IMR-90 (cell line): Measurements from ENCODE around the gene KRT4. TPM values are rescaled to one million over a fixed set of nuclear protein-coding genes. Genes with fewer than 3 reads are reported as not detected.

Experiments
- ATAC-seq: fragments of 200-7000 bp; cut with Tn5 transposase; 2 replicates; pipeline ENCODE4 v1.9.1; 2020; ENCODE audit warnings: low read depth, mild to moderate bottlenecking, moderate library complexity
- BruUV-seq: library from RNA; stranded (reverse); fragments of 400-500 nt; replicated peaks from 2 replicates; lab custom pipeline; 2021; lab: Mats Ljungman, UMichigan
- CTCF ChIA-PET: fragments of 300-600 bp; formaldehyde crosslinking; extraction: SDS; loops from one replicate; lab custom pipeline; 2021; ENCODE audit warnings: antibody characterized with exemption; lab: Yijun Ruan, JAX
- POLR2A ChIA-PET: fragments of 300-600 bp; sonication (Branson Sonifier 250); formaldehyde crosslinking; loops from one replicate; lab custom pipeline; 2022; ENCODE audit warnings: antibody characterized with exemption; ENCODE audit not compliant: unreplicated experiment; lab: Charles Lee
- DNase-seq: peaks from one replicate; pipeline ENCODE4 v3.0.0; 2013
- H2AFZ ChIP-seq: replicated peaks from 2 replicates; pipeline ENCODE3; 2013; ENCODE audit warnings: low read length, mild to moderate bottlenecking; ENCODE audit not compliant: poor library complexity
- H2AK5ac ChIP-seq: 2 replicates; pipeline ENCODE4 v1.6.1; 2013; ENCODE audit warnings: low read depth, low read length, inconsistent platforms
- H2AK9ac ChIP-seq: replicated peaks from 2 replicates; pipeline ENCODE3; 2013; ENCODE audit warnings: mild to moderate bottlenecking, low read depth, low read length, moderate library complexity; ENCODE audit not compliant: poor library complexity
- H2BK120ac ChIP-seq: 2 replicates; pipeline ENCODE4 v1.6.1; 2013; ENCODE audit warnings: low read depth, low read length, inconsistent platforms
- H2BK15ac ChIP-seq: 3 replicates; pipeline ENCODE4 v1.6.1; 2013; ENCODE audit warnings: low read depth, low read length, inconsistent platforms
- H2BK20ac ChIP-seq: 2 replicates; pipeline ENCODE4 v1.6.1; 2013; ENCODE audit warnings: low read depth, mild to moderate bottlenecking, inconsistent platforms, low read length, moderate library complexity
- H2BK5ac ChIP-seq: 2 replicates; pipeline ENCODE4 v1.6.1; 2013; ENCODE audit warnings: mild to moderate bottlenecking, low read depth, low read length, inconsistent platforms; ENCODE audit not compliant: poor library complexity, severe bottlenecking
- H3K14ac ChIP-seq: replicated peaks from 2 replicates; pipeline ENCODE4 v1.6.1; 2013; ENCODE audit warnings: low read depth, low read length, inconsistent platforms
- H3K18ac ChIP-seq: 2 replicates; pipeline ENCODE4 v1.6.1; 2013; ENCODE audit warnings: low read depth, low read length, control low read depth
- H3K23ac ChIP-seq: 2 replicates; pipeline ENCODE4 v1.6.1; 2013; ENCODE audit warnings: low read depth, low read length, inconsistent platforms
- H3K27ac ChIP-seq: 2 replicates; pipeline ENCODE4 v1.5.1; 2013; ENCODE audit warnings: mild to moderate bottlenecking, control low read depth, low read length; ENCODE audit not compliant: insufficient read depth
- H3K27me3 ChIP-seq: 2 replicates; pipeline ENCODE4 v1.6.1; 2013; ENCODE audit warnings: low read length; ENCODE audit not compliant: control insufficient read depth, insufficient read depth
- H3K36me3 ChIP-seq: 2 replicates; pipeline ENCODE4 v1.6.1; 2013; ENCODE audit warnings: low read length, mixed read lengths; ENCODE audit not compliant: control insufficient read depth, insufficient read depth
- H3K4ac ChIP-seq: 2 replicates; pipeline ENCODE4 v1.6.1; 2013; ENCODE audit warnings: low read depth, low read length, inconsistent platforms
- H3K4me1 ChIP-seq: 2 replicates; pipeline ENCODE4 v1.6.1; 2013; ENCODE audit warnings: low read length, mixed read lengths; ENCODE audit not compliant: control insufficient read depth, insufficient read depth
- H3K4me2 ChIP-seq: 2 replicates; pipeline ENCODE4 v1.6.1; 2013; ENCODE audit warnings: low read depth, mild to moderate bottlenecking, control low read depth, low read length, moderate library complexity
- H3K4me3 ChIP-seq: 2 replicates; pipeline ENCODE4 v1.5.1; 2013; ENCODE audit warnings: low read depth, mild to moderate bottlenecking, control low read depth, low read length, moderate library complexity; ENCODE audit not compliant: insufficient read depth
- H3K56ac ChIP-seq: 2 replicates; pipeline ENCODE4 v1.6.1; 2013; ENCODE audit warnings: low read length, inconsistent platforms; ENCODE audit not compliant: insufficient read depth; ENCODE audit errors: extremely low read depth
- H3K79me1 ChIP-seq, 2 experiments: 2 replicates each; pipeline ENCODE4 v1.6.1; 2013; ENCODE audit warnings: low read length in 2 of 2, inconsistent platforms in 1 of 2, low read depth in 1 of 2
- H3K9ac ChIP-seq: 2 replicates; pipeline ENCODE4 v1.6.1; 2013; ENCODE audit warnings: low read depth, low read length, control low read depth
- H3K9me1 ChIP-seq: 2 replicates; pipeline ENCODE4 v1.6.1; 2013; ENCODE audit warnings: low read length, inconsistent platforms; ENCODE audit not compliant: insufficient read depth
- H3K9me3 ChIP-seq: 2 replicates; pipeline ENCODE4 v1.6.1; 2013; ENCODE audit warnings: low read length; ENCODE audit not compliant: control insufficient read depth, insufficient read depth
- H4K20me1 ChIP-seq: 2 replicates; pipeline ENCODE4 v1.6.1; 2013; ENCODE audit warnings: low read length, inconsistent platforms; ENCODE audit not compliant: insufficient read depth
- H4K5ac ChIP-seq: 2 replicates; pipeline ENCODE4 v1.6.1; 2013; ENCODE audit warnings: mild to moderate bottlenecking, low read depth, low read length, control low read depth
- H4K8ac ChIP-seq, 2 experiments: 2 replicates each; pipeline ENCODE4 v1.6.1; 2013; ENCODE audit warnings: low read depth in 2 of 2, low read length in 2 of 2, control low read depth in 1 of 2, inconsistent platforms in 1 of 2
- H4K91ac ChIP-seq: 2 replicates; pipeline ENCODE4 v1.6.1; 2013; ENCODE audit warnings: low read depth, low read length, inconsistent platforms; ENCODE audit not compliant: insufficient read depth
- CEBPB ChIP-seq: IDR thresholded peaks from 2 replicates; pipeline ENCODE4 v1.6.1; 2012; ENCODE audit warnings: low read depth, low read length, improper control_type of control experiment
- CTCF ChIP-seq: conservative IDR thresholded peaks from 2 replicates; pipeline ENCODE4 v1.5.1; 2012; ENCODE audit warnings: mild to moderate bottlenecking, low read depth, low read length, improper control_type of control experiment
- SMC3 ChIP-seq: fragments of 150-350 bp; IDR thresholded peaks from 2 replicates; pipeline ENCODE4 v1.6.1; 2016; ENCODE audit warnings: low read depth, mild to moderate bottlenecking, antibody characterized with exemption, low read length, moderate library complexity
- WGBS, 2 experiments: methylation state at CpG; one replicate each; pipeline versions ENCODE4 v1.1.5 to v1.1.7; 2013; ENCODE audit warnings: missing lambda C conversion rate in 2 of 2; ENCODE audit not compliant: insufficient read length in 1 of 2; ENCODE audit errors: extremely low coverage in 2 of 2; 5-methylcytosine and 5-hydroxymethylcytosine counted together
- dilution Hi-C: fragments of 300-500 bp; cut with HindIII; formaldehyde crosslinking; loops from one replicate; pipeline ENCODE4 v1.14.3; 2018; ENCODE audit warnings: low sequenced_read_pairs; ENCODE audit not compliant: unreplicated experiment
- in situ Hi-C: fragments of 300-500 bp; cut with MboI; formaldehyde crosslinking; loops from 3 replicates; pipeline ENCODE4 v1.14.3; 2019; ENCODE audit warnings: low sequenced_read_pairs, inconsistent platforms, mixed read lengths
- intact Hi-C: fragments of 100-400 bp; cut with micrococcal nuclease; formaldehyde crosslinking; loops from 2 replicates; pipeline ENCODE4 v1.10.0; 2022
- polyA plus RNA-seq, 3 experiments: library from polyadenylated mRNA; depleted of rRNA; stranded (reverse); fragments of >200 nt; gene quantifications; 2 replicates each; pipeline ENCODE4 v1.2.3, GENCODE V29; 2012; ENCODE audit warnings: low replicate concordance in 1 of 3
- total RNA-seq: library from RNA; depleted of rRNA; stranded (reverse); fragments of >200 nt; gene quantifications from 2 replicates; pipeline ENCODE4 v1.2.3, GENCODE V29; 2012

The KRT4 gene
- total and polyA plus RNA-seq, 2 of the 4 experiments (the other 2 are of a cell fraction): under 0.01 to 0.07 TPM

- in situ Hi-C loops (no loop called here), intact Hi-C loops (no loop called here), dilution Hi-C loops (no loop called here)
- Histone ChIP-seq H4K5ac (no peak overlapping the region), H4K8ac (no peak overlapping the region), H2BK120ac (no peak overlapping the region), H3K4me2 (no peak overlapping the region), H3K27me3 (peaks cover 3% of the 10 kb centered on the region), H3K9me1 (peaks cover 3% of the 10 kb centered on the region; the same call in 1 of the 2 replicates), H3K4me1 (no peaks in the 10 kb centered on the region), H2BK20ac (no peak overlapping the region; the same call in 1 of the 2 replicates), H3K56ac (no peak overlapping the region), H3K9me3 (no peaks in the 10 kb centered on the region), H3K79me1 (no peaks in the 10 kb centered on the region), H3K4ac (no peak overlapping the region), H2AFZ (no peak overlapping the region), H3K18ac (no peak overlapping the region), H3K4me3 (no peak overlapping the region), H2AK9ac (no peak overlapping the region), H3K36me3 (no peaks in the 10 kb centered on the region), H4K20me1 (no peaks in the 10 kb centered on the region; the same call in 1 of the 2 replicates), H4K91ac (no peak overlapping the region), H2BK15ac (no peak overlapping the region), H3K23ac (no peak overlapping the region), H2BK5ac (no peak overlapping the region), H2AK5ac (no peak overlapping the region), H3K9ac (no peak overlapping the region), H3K27ac (no peak overlapping the region), H3K14ac (no peak overlapping the region)
- no TSS peak for BruUV-seq
- ATAC-seq (no peak), DNase-seq (peak; percentile 9)
- POLR2A ChIA-PET: no interaction called here
- 80% methylated on average over 1 of the region's 7 CpGs; no CpG with 5 or more reads in 1 of the 2 experiments for WGBS, 2 experiments
- CTCF ChIA-PET: no interaction called here
- TF ChIP-seq CTCF (no peak), CEBPB (no peak), SMC3 (no peak)
Observed at GRCh38 chr12:52798671-52799504, 15.0 kb downstream of the KRT4 start.
